NCI-H345 (cell line): Measurements from ENCODE around the gene SPRED3.
"Not testable (repeated sequence)": the region's sequence is repeated elsewhere in the genome, so short reads cannot be mapped to it uniquely, and the experiment has no call there.

Experiments
- DNase-seq: peaks from one replicate; lab custom pipeline; 2025; lab: John Stamatoyannopoulos, UW

SPRED3 gene, protein sequence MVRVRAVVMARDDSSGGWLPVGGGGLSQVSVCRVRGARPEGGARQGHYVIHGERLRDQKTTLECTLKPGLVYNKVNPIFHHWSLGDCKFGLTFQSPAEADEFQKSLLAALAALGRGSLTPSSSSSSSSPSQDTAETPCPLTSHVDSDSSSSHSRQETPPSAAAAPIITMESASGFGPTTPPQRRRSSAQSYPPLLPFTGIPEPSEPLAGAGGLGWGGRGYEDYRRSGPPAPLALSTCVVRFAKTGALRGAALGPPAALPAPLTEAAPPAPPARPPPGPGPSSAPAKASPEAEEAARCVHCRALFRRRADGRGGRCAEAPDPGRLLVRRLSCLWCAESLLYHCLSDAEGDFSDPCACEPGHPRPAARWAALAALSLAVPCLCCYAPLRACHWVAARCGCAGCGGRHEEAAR

GRCh38 chr19:38388349-38389100, at the start of gene SPRED3:
Gene SPRED3, plus strand, starts transcription at chr19:38388697. Its CDS starts 1,606 bp downstream, at chr19:38390303.
- peak; percentile 95 for DNase-seq

DNA sequence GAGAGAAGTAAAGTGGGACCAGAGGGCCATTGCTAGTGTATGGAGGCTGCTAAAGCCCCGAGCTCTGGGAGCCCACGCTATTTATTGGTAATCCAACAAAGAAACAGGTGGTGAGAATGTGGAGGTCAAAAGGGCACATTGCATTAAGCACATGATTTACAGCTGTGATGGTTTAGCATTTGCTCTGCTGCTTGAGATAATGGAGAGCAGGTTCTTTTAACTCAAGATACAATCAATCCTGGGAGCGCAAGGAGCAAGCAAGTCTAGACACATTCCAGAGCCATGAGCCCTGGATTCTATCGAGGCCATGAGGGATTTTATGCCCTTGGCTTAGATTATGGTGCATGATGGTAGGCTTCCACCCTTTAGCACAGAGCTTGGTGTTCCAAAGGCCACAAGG, 49.5 kb upstream of the SPRED3 start:
- not testable (repeated sequence) for DNase-seq

GRCh38 chr19:38340927-38341326, 47.6 kb upstream of the SPRED3 start:
- no peak for DNase-seq

GRCh38 chr19:38346837-38347236, 41.7 kb upstream of the SPRED3 start:
- DNase-seq, result no peak

DNA sequence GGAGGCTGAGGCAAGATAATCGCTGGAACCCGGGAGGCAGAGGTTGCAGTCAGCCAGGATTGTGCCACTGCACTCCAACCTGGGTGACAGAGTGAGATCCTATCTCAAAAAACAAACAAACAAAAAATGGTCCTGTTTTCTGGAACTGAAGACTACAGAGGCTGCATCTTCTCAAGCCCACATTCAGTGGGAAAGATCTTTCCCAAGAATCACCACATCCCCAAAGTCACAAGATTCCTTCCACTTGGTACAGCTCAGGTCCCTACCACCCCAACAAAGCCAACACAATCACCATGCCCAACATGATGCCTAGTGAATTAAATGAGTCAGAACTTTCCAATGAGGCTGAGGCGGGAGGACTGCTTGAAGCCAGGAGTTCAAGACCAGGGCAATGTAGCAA, 37.6 kb upstream of the SPRED3 start:
- no peak for DNase-seq

- no peak for DNase-seq
These were observed 36.6 kb upstream of the SPRED3 start for GRCh38 chr19:38351865-38352395.

DNA sequence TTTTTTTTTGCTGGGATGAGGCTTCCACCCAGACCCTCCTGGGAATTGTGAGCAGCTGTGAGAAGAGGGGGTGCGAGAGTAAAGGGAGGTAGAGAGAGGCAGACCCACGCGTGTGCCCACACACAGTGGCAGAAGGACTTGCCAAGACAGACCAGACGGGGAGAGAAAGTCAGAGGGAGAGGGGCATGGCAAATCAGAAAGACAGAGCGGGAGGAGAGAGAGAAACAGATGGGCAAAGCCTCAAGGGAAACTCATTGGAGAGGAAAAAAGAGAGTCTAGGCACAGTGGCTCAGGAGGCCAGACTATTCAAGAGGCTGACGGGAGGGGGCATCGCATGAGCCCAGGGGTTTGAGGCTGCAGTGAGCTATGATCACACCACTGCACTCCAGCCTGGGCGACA, 35.9 kb upstream of the SPRED3 start:
- no peak for DNase-seq

- no peak for DNase-seq
These were observed 32.5 kb upstream of the SPRED3 start for GRCh38 chr19:38355728-38356725.

DNA sequence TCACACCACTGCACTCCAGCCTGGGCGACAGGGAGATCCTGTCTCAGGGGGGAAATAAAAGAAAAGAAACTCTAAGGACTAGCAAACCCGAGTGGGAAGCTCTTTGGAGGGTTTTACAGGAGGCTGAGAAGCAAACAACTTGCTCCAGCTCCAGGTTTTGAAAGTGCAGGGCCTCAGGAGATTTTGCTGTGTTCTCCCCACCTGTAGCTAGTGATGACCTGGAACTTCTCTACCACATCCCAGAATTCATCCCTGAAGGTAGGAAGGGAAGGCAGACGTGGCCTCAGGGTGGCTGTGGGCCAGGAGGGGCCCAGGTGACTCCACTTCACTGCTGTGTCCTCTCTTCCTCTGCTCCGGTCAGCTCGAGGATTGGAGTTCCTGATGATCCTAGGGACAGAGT, 30.4 kb upstream of the SPRED3 start:
- DNase-seq, result no peak

- no peak for DNase-seq
These were observed 29.1 kb upstream of the SPRED3 start for GRCh38 chr19:38359242-38360021.

GRCh38 chr19:38360351-38360750, 28.1 kb upstream of the SPRED3 start:
- peak; percentile 46 for DNase-seq

DNA sequence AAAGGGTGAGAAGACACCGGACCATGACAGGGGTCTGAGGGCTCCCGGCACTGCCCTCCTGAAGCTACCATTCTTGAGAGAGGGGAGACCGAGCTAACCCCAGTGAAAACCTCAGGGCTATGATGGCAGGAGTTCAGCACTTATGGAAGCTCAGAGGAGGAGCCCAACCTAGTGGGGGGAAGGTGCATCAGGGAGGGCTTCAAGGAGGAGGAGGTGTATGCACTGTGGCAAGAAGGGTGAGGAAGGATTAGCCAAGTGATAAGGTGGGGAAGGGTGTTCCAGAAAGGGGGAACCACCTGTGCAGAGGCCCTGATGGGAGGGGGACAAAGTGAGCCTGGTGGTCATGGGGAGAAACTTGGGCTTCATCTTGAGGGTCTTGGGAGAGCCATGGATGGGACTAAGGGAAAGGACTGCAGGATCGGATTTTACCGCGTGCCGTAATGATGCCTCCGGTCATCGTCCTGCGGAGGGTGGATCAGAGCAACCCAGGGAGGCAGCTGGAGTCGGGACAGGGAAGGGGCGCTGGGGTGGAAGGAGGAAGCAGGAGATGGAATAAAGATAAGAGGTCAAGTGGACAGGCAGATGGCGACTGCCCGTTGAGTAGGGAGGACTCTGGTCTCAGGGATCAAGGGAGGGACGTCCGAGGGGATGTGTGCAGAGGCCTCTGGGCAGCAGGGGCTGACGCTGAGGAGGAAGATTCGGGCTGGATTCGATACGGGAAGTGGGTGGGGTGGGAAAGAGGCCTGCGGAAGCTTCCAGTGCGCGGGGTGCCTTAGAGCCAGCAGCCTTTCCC, 27.5 kb upstream of the SPRED3 start:
- no peak for DNase-seq

DNA sequence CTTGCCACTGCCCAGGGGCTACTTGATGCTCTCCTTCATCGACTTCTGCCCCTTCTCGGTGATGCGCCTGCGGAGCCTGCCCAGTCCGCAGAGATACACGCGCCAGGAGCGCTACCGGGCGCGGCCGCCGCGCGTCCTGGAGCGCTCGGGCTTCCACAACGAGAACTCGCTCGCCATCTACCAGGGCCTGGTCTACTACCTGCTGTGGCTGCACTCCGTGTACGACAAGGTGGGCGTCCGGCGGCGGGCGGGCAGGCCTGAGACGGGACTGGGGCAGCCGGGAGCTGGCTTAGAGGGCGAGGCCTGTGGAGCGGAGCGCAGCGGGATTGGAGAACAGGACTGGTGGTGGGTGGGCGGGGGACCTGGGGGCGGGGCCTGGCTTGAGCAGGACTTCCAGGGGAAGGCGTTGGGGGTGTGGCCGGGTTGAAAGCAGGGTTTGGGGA, 26.8 kb upstream of the SPRED3 start:
- peak; percentile 98 for DNase-seq

- peak; percentile 98 for DNase-seq
These were observed 26.2 kb upstream of the SPRED3 start for GRCh38 chr19:38362076-38362945.

DNA sequence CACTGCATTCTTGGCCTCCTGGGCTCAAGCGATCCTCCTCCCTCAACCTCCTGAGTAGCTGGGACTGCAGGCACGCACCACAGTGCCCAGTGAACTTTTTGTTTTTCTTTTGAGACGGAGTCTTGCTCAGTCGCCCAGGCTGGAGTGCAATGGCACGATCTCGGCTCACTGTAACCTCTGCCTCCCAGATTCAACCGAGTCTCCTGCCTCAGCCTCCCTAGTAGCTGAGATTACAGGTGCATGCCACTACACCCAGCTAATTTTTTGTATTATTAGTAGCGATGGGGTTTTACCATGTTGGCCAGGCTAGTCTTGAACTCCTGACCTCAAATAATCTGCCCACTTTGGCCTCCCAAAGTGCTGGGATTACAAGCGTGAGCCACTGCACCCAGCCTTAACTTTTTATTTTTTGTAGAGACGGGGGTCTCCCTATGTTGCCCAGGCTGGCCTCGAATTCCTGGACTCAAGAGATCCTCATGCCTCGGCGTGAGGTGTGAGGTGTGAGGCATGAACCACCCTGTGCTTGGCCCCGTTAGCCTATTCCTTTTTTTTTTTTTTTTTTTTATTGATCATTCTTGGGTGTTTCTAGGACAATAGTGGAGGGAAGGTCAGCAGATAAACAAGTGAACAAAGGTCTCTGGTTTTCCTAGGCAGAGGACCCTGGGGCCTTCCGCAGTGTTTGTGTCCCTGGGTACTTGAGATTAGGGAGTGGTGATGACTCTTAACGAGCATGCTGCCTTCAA, 25.4 kb upstream of the SPRED3 start:
- DNase-seq, result not testable (repeated sequence)

DNA sequence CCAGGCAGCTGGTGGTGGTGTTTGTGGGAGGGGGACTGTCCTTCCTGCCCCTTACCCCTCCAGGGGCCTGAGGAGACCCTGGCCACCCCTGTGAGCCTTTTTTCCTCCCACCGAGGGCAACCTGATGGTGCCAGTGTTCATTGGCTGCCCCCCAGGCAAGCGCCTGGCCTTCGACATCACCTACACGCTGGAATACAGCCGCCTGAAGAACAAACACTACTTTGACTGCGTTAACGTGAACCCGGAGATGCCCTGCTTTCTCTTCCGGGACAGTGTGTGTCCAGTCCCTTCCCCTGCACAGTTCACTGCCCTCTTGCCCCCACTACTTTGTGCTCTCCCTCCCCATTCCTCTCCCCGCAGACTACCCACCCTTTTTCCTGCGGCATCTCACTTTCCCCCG, 21.5 kb upstream of the SPRED3 start:
- no peak for DNase-seq

GRCh38 chr19:38369584-38369983, 18.9 kb upstream of the SPRED3 start:
- DNase-seq, result no peak

DNA sequence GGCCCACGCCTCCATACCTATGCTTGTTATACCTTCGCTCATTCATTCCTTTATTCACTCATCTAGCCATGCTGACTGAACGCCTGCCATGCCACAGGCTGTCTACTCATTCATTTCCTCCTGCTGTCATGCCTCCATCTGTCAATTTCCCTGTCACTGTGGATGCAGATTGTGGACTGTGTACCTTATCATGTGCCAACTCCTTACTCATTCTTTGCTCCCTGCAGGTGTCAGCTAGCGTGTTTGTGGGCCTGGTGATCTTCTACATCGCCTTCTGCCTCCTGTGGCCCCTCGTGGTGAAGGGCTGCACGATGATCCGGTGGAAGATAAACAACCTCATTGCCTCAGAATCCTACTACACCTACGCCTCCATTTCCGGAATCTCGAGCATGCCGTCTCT, 18.2 kb upstream of the SPRED3 start:
- no peak for DNase-seq
